Astrocyte of the cerebellum (primary cell): Measurements from ENCODE around the gene TRABD2B.

ENCODE experiments used
- DNase-seq: peaks from one replicate; pipeline ENCODE4 v3.0.0-alpha.2; 2011; ENCODE audit warnings: low read depth
- H3K4me3 ChIP-seq: 2 replicates; pipeline ENCODE4 v1.5.1; 2011; ENCODE audit warnings: mild to moderate bottlenecking, low read depth, low read length, moderate library complexity
- in situ Hi-C: cut with HindIII; loops from 2 replicates; pipeline ENCODE4 v1.10.0; 2017; ENCODE audit warnings: low sequenced_read_pairs
- TF ChIP-seq, protein P1 (sequence below): IDR thresholded peaks from 2 replicates; pipeline ENCODE4 v1.5.1; 2012; ENCODE audit warnings: low read length, low read depth, moderate library complexity, mild to moderate bottlenecking; ENCODE audit errors: missing control alignments

The TRABD2B gene

DNA sequence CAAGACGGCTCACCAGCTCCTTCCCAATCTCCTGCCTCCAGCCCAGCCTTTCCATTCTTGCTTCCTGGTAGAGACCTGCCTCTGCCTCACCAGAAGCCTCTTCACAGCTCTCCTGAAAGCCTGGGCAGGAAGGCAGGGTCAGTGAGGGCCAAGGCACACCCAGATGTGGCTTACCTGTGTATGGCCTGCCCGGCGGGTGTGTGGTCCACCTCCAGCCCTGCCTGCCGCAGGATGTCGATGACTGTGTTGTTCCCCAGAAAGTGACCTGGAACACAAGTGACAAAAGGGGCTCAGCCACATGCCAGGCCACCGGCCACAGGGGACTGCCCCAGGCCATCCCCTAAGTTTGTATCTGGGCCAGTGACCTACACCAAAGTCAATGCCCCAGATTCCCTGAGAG is 218.9 kb downstream of the TRABD2B start:
- in situ Hi-C loops = no loop called here
- no peak for DNase-seq
- TF ChIP-seq, protein P1, sequence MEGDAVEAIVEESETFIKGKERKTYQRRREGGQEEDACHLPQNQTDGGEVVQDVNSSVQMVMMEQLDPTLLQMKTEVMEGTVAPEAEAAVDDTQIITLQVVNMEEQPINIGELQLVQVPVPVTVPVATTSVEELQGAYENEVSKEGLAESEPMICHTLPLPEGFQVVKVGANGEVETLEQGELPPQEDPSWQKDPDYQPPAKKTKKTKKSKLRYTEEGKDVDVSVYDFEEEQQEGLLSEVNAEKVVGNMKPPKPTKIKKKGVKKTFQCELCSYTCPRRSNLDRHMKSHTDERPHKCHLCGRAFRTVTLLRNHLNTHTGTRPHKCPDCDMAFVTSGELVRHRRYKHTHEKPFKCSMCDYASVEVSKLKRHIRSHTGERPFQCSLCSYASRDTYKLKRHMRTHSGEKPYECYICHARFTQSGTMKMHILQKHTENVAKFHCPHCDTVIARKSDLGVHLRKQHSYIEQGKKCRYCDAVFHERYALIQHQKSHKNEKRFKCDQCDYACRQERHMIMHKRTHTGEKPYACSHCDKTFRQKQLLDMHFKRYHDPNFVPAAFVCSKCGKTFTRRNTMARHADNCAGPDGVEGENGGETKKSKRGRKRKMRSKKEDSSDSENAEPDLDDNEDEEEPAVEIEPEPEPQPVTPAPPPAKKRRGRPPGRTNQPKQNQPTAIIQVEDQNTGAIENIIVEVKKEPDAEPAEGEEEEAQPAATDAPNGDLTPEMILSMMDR = no peak
- no peak overlapping the region for H3K4me3 ChIP-seq

DNA sequence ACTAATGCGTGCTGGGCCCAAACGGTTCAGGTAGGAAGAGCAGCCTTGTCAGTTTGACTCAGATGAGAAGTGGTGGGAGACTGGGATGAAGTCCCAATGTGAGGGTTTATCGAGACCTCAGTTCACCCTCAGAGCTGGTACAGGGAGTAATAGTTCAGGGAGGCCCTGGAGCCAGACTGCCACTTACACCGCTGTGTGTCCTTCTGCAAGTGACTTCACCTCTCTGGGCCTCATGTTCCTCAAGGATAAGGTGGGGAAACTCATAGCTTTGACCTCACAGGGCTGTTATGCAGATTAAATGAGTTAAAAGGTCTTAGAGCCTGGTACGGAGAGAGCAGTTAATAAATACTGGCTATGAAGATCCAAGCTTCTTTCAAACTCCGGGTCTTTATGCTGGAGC is 219.9 kb downstream of the TRABD2B start:
- TF ChIP-seq, protein P1 = no peak
- in situ Hi-C loops = no loop called here
- H3K4me3 ChIP-seq = no peak overlapping the region
- DNase-seq = no peak

DNA sequence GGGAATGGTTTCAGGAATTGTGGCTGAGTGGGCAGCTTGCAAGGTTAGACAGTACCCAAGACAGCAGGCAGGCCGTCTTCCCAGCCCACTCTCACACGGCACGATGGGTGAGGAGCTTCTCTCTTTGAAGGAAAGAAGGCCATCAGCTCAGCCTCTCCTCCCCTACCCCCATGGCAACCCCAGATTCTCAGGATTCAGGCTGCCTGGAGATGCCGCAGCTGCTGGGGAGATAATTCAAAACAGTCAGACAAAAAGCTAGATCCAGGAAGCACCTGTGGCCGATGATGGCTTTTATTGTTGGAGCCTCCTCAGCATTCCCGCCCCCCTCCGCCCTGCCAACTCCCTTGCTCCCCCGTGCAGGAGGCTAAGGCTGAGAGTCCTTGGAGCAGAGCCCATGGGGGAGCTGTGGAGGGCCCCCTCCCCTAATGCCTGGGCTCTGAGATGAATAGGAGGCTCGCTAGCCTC is 220.5 kb downstream of the TRABD2B start:
- TF ChIP-seq, protein P1 = no peak
- no peak for DNase-seq
- in situ Hi-C loops = no loop called here
- no peak overlapping the region for H3K4me3 ChIP-seq

DNA sequence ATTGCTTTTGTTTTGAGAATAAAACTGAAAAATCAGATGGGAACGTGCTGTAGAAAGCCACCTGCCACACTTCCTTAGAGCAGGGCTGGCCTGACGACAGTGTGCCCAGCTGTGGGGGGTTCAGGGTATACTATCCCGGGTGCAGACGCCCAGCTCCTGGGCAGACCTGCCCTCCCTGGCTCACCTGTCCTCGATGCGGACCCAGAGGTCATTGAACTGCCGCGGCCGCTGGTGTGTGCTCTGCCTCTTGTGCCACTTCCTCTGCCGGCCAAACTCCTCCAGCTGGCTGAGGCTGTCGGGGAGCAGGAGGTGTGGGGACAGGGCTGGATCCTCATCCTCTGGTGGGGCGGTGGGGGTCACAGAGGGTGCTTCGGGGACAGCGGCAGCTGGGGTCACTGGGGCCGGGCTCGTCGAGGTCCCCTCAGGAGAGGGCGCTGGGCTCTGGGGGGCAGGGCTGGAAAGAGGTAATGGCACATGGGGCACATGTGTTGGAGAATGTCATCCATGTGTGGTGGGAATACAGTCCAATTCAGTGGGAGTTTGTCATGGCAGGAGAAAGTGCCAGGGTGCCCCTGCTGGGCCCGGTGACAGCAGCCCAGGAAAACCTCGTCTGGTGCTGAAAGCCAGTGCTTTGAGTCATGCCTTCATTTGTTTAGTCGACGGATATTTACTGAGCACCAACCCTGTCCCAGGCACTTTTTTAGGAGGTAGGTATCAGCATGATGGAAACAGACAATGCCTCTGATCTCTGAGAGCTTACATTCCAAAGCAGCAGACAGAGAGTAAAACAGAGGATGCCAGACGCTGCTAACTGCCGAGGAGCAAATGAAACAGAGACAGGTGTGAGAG is 222.0 kb downstream of the TRABD2B start:
- in situ Hi-C loops = no loop called here
- TF ChIP-seq, protein P1 = no peak
- DNase-seq = no peak
- no peak overlapping the region for H3K4me3 ChIP-seq

DNA sequence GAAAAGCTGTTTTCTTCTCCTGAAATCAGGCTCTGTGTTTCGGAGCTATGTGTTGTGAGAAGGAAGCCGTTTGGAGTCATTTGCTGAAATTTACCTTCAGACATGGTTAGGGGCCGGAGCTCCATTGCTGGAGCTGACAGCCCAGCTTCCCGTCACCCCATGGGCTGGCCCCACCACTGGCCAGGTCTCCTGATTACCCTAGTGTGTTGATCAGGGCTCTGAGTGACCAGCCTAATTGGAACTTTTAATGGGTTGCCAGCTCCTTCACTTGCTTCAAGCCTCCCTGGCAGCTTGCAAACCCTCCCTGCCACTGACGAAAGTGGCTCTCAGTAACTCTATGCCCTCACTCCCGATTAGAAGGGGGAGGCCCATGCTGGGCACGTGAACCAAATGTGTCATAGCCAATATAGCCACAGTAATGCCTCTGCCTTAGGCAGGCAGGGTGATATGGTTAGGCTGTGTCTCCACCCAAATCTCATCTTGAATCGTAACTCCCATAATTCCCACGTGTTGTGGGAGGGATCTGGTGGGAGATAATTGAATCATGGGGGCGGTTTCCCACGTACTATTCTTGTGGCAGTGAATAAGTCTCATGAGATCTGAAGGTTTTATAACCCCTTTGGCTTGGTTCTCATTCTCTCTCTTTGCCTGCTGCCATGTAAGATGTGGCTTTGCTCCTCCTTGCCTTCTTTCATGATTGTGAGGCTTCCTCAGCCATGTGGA is 224.1 kb downstream of the TRABD2B start:
- in situ Hi-C loops = no loop called here

DNA sequence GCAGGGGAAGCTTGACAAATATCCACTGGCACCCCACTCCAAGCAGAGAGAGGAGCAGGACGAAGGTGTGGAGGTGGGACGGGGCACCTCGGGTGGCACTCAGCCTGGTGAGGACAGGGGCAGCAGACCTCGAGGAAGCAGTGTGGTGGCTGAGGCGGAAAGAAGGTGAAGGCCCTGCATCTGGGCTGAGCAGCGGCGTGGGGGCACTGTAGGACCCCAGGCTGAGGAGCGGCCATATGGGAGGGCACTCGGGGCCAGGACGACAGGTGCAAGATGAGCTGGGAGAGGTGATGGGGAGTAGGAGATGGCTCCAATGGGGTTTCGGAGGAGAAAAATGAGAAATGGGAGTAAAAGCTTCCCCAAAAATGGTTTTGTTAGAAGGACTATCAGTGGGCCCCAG is 224.9 kb downstream of the TRABD2B start:
- in situ Hi-C loops = no loop called here
- TF ChIP-seq, protein P1 = no peak

More for the DNA sequence above, 224.1 kb downstream of the TRABD2B start:
- no peak overlapping the region for H3K4me3 ChIP-seq
- TF ChIP-seq, protein P1 = no peak
- DNase-seq = no peak

More for the DNA sequence above, 224.9 kb downstream of the TRABD2B start:
- no peak overlapping the region for H3K4me3 ChIP-seq
- no peak for DNase-seq
